HG03520 (cell line): ENCODE measurements around the gene LIPC.

ENCODE experiments used
- ATAC-seq: cut with Tn5 transposase; IDR thresholded peaks from one replicate; pipeline ENCODE4 v1.9.1; 2021; ENCODE audit warnings: mild to moderate bottlenecking, moderate library complexity; ENCODE audit not compliant: unreplicated experiment

LIPC gene

DNA sequence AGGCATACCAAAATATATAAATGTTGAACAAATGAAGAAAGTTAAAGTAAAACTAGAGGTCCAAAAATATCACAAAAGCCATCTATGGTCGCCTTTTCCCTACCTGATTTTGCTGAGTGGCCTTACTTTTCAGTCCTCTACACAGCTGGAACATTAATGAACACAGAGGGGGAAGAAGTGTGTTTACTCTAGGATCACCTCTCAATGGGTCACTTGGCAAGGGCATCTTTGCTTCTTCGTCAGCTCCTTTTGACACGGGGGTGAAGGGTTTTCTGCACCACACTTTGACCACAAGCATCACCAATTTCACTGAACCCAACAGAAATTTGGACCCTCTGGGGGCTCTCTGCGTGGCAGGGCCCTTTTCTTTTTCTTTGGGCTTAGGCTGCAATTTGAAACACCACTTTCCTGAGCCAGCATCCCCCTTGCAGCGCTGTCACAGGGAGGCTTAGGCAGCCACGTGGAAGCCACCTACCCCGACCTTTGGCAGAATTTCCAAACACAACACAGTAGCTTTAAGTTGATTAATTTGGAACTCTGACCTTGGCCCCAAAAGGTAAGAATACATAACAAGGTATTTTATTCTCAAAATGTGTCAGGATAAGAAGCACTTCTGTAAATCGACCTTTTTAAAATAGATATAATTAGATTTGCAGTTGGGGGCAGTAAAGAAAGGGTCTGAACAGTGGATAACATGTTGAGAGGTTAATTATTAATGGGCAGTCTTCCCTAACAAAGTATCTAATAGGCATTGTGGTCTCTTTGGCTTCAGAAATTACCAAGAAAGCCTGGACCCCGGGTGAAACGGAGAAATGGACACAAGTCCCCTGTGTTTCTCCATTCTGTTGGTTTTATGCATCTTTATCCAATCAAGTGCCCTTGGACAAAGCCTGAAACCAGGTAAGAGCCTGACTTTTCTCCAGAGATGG, at the start of gene LIPC:
TSS of gene LIPC (plus strand) at position 771 of the 929 bp plus-strand sequence. CDS start at position 813, 42 bp downstream.
- ATAC-seq = no peak

DNA sequence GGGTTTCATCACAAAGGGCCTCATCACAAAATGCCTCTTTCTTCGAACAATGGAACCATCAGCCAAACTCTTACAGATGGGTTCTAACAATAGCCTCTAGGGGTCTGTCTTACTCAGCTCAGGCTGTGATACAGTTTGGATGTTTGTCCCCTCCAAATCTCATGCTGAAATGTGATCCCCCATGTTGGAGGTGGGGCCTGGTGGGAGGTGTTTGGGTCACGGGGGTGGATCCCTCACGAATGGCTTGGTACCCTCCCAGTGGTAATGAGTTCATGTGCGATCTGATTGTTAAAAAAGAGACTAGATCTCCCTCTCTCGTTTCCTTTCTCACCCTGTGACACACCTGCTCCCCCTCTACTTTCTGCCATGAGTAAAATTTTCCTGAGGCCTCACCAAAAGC, 47.9 kb upstream of the LIPC start:
- ATAC-seq = no peak

DNA sequence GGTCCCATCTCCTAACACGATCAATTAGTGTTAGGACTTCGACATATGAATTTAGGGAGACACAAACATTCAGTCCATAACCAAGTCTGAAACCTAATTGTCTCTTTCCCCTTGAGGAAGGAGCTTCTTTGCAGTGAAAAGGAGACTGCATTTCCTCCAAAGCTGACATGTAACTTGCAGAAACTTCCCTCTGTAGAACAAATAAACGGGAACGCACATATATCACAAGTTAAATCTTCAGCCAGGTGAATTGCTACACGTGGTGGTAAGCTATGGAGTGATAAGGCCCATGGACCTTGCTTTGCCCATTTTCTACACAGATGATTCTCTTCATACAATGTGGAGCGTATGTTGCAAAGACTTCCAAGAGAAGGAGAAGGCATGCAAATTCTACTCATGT, 47.1 kb upstream of the LIPC start:
- no peak for ATAC-seq

DNA sequence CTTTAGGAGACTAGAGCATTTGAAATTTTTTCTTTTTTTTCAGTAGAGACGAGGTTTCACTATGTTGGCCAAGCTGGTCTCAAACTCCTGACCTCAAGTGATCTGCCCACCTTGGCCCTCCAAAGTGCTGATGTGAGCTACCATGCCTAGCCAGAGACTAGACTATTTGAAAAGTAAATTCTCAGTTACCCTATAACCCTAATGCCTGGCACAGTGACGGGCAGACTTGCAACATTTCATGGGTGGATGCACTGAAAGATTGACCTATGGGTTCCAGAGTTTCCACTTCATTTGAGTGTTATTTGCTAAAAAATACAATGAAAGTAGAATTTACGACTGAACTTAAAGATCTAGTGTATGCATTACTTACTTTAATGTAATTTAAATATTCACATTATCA, 45.7 kb upstream of the LIPC start:
- no peak for ATAC-seq

DNA sequence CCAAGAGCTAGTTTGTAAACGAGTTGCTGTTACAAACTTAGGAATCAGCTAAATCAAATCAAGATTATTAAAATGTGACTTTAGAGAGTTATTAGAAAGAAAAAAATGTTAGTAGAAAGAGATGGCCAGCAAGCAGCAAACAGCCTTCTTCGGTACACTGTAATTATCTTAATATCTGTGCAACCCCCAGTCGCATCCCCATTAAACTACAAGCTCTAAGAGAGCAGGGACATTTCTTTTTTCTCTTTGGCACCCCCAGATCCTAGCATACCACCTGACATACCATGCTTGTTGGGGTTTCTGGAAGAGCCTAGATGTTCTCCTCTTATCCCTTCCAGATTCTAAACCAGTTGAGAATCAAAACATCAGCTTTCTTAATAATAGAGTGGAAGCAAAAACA, 45.1 kb upstream of the LIPC start:
- no peak for ATAC-seq

DNA sequence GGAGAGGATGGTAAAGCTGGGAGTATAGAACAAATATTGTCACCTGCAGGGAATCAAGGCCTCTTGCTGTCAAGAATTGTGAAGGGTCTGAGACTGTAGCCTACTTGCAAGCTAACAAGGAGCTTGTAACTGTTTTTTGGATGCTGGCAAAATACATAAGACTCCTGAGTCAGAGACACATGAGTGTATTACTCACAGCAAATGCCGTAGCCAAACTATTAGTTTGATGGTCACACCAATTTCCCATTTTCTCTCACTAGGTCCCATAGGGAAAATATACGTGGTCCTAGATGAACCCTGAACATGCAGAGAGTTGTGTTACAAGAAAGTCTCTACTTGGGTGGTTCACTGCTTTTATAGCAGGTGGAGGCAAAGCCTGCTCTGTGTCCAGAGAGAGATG, 44.7 kb upstream of the LIPC start:
- ATAC-seq = no peak

DNA sequence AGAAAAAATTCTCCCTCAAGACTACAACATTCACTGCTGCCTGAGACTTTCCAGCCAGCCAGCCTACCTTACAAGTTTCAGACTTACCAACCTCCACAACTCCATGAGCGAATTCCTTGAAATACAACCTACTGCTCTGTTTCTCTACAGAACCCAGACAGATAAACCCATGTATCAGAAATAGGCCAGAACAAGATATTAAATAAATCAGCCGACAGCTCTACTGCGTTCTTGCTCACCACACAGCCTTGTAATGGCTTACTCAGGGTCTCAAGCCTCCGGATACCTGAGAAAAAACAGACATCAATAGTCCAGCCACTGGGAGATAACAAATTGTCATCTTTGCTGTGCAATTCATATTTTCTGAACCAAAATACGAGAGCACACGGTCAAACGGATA, 43.6 kb upstream of the LIPC start:
- ATAC-seq = no peak

DNA sequence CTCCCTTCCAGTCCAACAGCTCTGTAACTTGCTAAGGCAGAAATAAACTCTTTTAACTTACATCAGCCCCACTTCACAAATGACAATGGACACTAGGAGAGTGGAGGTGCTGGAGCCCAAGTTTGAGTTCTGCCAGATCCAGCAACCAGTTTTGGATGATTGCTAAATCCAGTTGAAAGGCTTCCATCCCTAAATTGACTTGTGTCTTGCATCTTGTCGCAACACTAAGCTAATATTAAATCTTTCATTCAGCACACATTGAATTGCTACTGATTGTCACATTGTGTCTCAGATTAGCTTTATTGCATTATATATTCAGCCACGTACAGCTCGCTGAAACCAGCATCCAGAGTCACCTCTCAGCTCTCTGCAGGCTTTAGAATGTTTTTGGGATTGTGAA, 41.7 kb upstream of the LIPC start:
- ATAC-seq = no peak

DNA sequence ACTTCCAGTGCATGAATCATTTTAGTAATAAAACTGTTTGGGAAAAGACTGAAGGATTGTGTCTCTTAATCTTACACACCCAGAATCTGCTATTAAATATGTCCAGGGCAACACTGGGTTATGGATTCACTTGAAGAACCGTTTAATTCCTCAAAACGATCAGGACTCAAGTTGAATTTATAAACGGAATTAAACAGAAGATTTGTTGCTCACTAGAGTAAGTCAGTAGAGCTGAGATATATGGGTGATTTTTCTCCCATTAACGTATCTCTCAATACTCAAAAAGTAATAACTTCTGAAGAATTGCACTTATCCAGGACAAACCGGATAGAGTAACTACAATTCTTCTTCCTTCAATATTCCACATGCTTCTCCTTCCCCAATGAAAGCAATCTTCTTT, 41.1 kb upstream of the LIPC start:
- ATAC-seq = no peak

DNA sequence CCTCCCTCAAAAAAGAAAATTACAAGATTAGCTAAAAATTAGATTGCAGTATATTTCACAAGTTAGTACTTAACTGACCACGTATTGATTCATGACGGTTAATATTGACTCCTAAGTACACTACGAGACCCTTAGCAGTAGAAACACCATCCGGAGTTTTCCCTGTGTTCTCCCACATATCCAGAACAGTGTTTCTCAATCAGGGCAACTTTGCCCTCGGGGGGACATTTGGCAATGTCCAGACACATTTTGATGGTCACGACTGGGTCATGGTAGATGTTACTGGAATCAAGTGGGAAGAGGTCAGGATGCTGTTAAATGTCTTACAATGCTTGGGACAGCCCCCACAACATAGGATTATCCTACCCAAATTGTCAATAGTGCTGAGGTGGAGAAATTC, 40.7 kb upstream of the LIPC start:
- no peak for ATAC-seq

DNA sequence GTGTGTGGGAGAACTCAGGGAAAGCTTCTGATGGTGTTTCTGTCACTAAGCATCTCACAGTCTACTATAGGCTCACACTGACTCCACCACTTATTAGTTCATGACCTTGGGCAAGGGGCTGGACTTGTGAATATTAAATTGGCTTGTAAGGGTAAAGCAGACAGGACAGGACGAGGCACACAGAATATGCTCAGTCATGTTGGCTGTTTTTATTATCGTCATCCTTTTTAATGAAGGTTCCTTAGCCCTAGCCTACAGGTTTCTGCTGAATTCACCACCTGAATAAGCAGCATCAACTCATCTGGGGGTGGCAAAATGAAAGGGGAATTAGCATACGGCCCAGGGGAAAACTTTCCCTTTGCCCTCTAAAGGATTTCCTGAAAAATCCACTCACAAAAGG, 39.6 kb upstream of the LIPC start:
- ATAC-seq = no peak

DNA sequence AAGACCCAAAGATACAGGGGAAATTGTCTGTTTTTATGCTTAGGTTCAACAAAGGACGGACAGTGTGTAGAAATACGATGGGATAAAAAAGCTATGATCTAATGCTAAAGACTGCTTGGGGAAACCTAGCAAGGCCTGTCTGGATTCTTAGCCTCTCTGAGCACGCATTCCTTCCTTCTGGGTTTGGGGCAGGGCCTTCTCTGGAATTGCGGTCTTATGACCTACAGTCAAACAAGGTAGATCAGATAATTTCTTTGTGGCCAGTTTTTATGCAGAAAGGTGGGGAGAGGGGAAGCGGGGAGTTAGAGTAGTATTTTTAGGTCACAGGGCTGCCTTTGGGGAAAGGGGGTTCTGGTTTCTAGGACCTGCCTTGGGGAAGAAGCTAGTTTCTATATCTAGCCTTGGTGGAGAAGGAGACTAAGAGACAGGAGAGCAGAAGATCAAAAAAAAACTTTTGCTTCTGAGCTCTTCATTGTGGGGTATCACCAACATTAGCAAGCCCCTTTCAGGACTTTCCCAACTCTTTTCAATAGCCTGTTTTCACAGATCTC, 39.1 kb upstream of the LIPC start:
- ATAC-seq = no peak

DNA sequence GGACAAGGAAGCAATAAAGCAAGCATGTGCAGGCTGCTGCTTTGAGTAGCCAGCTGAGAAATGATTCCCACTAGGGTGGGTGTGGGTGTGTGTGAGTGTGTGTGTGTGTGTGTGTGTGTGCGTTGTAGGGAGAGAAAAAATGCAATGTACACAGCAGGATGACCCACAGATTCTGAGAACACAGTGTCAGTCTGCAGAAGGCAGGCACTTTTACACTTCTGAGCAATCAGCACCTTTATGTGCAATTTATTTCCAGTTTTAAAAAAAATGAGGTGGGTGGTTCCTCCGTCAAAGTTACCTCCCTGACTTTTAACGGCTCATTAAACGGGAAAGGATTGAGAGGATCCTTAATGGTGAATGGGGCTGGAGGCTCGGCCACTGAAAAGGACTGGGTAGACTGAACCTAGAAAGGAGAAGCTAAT, 38.5 kb upstream of the LIPC start:
- no peak for ATAC-seq

DNA sequence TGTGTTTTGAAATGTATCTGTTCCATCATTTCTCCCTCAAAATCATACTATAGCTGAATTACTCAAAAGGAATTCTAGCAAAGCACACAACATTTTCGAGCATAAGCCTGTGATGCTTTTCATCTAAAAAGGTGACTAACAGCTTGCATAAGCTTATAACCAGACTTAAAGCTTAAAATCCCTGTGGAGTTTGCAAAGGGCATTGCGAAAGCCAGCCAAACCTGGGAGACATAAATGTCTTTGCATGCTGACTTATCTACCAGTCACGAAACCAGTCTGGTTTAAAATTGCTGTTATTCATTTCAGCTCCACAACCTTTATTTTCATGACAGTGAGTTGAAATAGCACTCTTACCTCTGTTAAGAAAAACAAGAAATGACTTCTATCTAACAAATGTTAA, 35.6 kb upstream of the LIPC start:
- ATAC-seq = no peak

DNA sequence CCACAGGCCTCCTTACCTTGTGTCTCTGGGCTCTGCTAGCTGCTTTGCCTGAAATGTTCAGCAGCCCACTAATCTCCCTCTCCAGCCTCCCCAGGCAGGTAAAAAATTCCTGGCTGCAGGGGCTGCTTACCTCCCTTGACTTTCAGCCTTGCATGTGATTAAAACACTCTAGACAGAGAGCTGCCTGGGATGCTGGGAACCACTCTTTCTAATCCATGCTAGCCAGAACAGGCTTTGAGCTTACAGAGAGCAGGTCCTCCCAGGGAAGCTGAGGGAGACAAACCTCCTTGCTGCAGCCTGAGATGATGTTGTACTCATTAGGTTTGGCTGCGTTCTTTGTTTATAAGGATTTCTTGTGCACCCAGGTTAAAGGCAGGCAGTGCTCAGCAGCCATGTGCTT, 33.7 kb upstream of the LIPC start:
- ATAC-seq = no peak

DNA sequence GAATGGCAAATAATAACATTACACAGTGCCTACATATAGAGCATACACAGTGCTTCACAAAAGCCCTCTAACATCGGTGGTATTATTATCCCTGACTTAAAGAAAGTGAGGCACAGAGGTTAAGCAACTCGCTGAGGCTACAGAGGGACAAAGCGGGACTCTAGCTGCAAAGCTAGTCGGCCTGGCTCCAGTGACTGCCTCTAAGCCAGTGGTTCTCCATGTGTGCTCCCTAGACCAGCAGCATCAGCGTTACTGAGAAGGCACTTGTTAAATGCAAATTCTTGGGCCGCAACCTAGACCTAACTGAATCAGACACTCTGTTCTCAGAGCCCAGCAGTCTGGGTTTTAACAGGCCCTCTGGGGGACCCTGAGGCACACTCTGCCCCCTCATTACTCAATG, 33.1 kb upstream of the LIPC start:
- ATAC-seq = no peak

DNA sequence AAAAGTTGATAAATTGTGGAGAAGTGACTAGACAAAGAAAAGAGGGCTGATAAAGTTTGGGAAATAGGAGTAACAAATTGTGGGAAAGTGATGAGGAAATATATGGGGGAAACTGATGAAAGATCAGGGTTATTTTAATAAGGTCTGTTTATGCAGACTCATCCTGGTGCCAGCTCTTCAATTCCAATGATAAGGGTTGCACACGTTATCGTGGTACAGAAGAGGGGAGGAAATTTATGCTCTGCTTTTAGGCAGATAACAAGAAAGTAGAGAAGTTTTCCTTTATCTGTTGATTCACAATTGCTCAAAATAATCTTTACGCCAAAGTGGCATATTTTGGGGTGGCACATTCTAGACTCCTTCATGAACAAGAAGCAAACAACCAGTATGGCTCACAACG, 32.1 kb upstream of the LIPC start:
- ATAC-seq = no peak

DNA sequence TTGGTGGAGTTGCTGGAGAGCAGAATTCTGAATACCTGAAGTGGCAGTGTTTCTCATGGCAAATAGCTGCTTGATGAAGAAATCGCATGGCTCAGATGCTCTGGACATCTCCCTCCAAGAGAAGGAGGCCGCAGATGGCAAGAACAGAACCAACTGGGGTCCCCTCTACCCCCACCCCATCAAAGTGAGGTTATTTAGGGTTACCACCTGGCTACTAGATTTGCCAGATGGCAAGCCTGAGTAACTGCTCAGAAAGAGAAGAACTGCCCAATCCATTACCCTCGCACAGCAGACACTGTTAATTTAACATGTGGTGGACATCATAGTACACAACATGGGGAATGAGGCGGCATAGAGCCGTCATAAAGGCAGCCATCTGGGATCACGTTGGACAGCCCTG, 30.5 kb upstream of the LIPC start:
- ATAC-seq = no peak

DNA sequence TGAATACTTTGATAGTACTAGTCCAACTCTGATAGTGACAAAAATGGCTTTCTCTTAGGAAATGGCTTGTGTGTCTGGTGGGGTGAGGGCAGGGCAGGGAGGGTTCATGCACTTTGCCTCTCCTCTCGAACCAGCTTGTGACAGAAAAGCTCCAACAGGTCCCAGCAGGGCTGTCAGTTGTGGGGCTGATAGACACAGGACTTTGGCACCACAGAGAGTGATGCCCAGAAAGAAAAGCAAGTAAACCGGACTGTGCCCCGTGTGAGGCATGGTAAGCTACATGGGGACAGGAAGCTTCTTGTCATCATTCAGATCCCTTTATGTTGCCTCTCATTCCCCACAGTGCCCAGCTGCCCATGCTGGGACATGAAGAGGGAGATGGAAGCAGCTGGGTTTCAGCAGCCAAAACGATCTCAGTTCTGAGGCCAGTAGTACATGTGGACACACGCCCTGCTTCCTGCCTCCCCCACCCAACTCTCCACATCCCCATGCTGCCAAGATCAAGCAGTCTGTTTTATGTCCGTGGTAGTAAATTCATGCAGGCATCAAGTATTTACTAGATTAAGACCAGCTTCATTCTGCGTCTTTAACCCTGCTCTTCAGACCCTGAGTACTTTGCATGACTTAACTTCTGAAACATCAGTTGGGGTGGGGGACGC, 29.7 kb upstream of the LIPC start:
- no peak for ATAC-seq

DNA sequence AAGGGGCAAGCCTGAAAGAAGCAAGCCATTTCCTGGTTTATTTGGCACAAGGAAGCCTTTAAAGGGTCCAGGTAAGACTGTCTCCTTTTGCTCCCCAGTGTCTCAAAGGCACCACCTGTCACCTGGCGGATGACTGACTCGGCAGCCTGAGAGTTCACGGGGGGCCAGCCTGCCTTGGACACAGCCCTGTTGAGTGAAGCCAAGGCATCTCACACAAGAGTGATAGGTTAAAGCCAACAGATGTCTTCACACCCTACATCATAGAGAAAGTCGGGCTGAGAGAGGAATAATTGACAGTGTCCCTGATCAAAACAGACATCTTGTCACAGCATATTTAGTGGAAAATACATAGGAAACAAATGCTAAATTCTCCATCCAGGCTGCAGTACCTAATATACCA, 28.2 kb upstream of the LIPC start:
- no peak for ATAC-seq

DNA sequence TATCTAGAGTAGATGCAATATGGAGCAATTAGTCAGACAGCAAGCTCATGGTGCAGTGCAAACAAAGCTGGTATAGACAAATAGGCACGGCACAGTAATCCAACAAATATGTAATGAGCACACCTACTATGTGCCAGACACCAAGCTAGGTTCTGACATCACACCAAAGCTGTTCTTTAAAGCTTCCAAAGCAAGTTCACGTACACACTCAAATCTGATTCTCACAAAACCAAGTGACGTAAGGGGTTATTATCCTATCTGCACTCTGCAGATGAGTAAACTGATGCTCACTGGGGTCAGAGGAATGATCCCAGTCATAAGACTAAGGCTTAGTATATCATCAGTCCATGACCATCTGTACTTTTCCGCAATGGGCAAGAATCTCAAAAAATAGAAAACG, 27.8 kb upstream of the LIPC start:
- ATAC-seq = no peak

DNA sequence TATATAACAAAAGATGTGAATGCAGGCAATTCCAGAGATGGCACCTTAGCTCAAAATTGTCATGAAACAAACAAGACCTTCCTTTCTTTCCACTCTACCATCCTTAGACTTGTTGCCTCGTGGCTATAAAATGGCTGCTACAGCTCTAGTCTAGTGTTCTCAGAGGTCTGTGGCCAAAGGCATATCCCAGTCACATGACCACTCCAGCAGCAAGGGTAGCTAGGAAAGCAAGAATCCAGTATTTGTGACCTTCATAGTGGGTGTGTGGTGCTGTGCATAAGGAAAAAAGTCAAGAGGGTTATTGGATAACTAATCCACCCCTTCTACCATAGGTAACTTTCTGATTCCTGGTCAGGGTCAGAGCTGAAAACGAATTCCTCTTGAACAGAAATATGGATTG, 27.1 kb upstream of the LIPC start:
- ATAC-seq = no peak
